GM12878 (cell line): ENCODE measurements around the gene ATXN1. TPM values are rescaled to one million over a fixed set of nuclear protein-coding genes. Genes with fewer than 3 reads are reported as not detected.

Source experiments
- ATAC-seq: fragments of 200-7000 bp; cut with Tn5 transposase; 3 replicates; pipeline ENCODE4 v1.9.1; 2020; ENCODE audit warnings: mild to moderate bottlenecking, moderate library complexity
- BruUV-seq: library from RNA; stranded (reverse); fragments of 400-500 nt; replicated peaks from 2 replicates; lab custom pipeline; 2021; lab: Mats Ljungman, UMichigan
- CTCF ChIA-PET: fragments of 300-600 bp; sonication (Branson Sonifier 250); formaldehyde crosslinking; extraction: SDS; loops from one replicate; lab custom pipeline; 2021; ENCODE audit warnings: inconsistent platforms; lab: Yijun Ruan, JAX
- POLR2A ChIA-PET: fragments of 350-600 bp; formaldehyde crosslinking; extraction: SDS; loops from one replicate; lab custom pipeline; 2021; ENCODE audit warnings: inconsistent platforms; lab: Charles Lee
- RAD21 ChIA-PET: fragments of 300-600 bp; sonication (Branson Sonifier 250); formaldehyde crosslinking; loops from one replicate; lab custom pipeline; 2023; ENCODE audit warnings: antibody characterized with exemption; ENCODE audit not compliant: unreplicated experiment; lab: Charles Lee
- SMC1A ChIA-PET: fragments of 300-600 bp; sonication (Branson Sonifier 250); formaldehyde crosslinking; loops from one replicate; lab custom pipeline; 2023; ENCODE audit not compliant: unreplicated experiment, uncharacterized antibody; lab: Charles Lee
- DNase-seq: peaks from one replicate; pipeline ENCODE4 v3.0.0-alpha.2; 2011; ENCODE audit warnings: low read depth, low spot score
- FAIRE-seq: peaks from 3 replicates; lab custom pipeline; 2011; peaks lifted over from hg19 to GRCh38; lab: Jason Lieb, UNC
- H2AFZ ChIP-seq: 2 replicates; pipeline ENCODE4 v1.6.0; 2011; ENCODE audit warnings: low read depth, low read length, control low read depth; ENCODE audit not compliant: control insufficient read depth
- H3K27ac ChIP-seq: 2 replicates; pipeline ENCODE4 v1.5.1; 2011; ENCODE audit warnings: control low read depth; ENCODE audit not compliant: control insufficient read depth, insufficient read depth
- H3K27me3 ChIP-seq, 2 experiments: replicated peaks in 1 of 2; 2 replicates each; pipeline versions ENCODE4 v1.6.0 to v1.6.1; 2011; ENCODE audit warnings: low read length in 1 of 2; ENCODE audit not compliant: control insufficient read depth in 2 of 2, insufficient read depth in 2 of 2
- H3K36me3 ChIP-seq, 2 experiments: 2 replicates each; pipeline ENCODE4 v1.5.1; 2011; ENCODE audit warnings: low read length in 1 of 2; ENCODE audit not compliant: control insufficient read depth in 2 of 2, insufficient read depth in 2 of 2
- H3K4me1 ChIP-seq: 2 replicates; pipeline ENCODE4 v1.6.1; 2011; ENCODE audit warnings: mild to moderate bottlenecking, low read length, moderate library complexity, mixed read lengths; ENCODE audit not compliant: control insufficient read depth, insufficient read depth
- H3K4me2 ChIP-seq: 2 replicates; pipeline ENCODE4 v1.6.0; 2011; ENCODE audit warnings: control low read depth; ENCODE audit not compliant: control insufficient read depth, insufficient read depth
- H3K4me3 ChIP-seq: fragments of 200-600 bp; sonication (generic); 2 replicates; pipeline ENCODE4 v1.5.1; 2016
- H3K79me2 ChIP-seq: 2 replicates; pipeline ENCODE4 v1.6.0; 2011; ENCODE audit warnings: low read length; ENCODE audit not compliant: control insufficient read depth, insufficient read depth
- H3K9ac ChIP-seq: 2 replicates; pipeline ENCODE4 v1.8.0; 2011; ENCODE audit warnings: low read length, control low read depth, mixed read lengths; ENCODE audit not compliant: control insufficient read depth, insufficient read depth
- H3K9me3 ChIP-seq: replicated peaks from 3 replicates; pipeline ENCODE4 v1.5.1; 2011; ENCODE audit warnings: mild to moderate bottlenecking, low read length; ENCODE audit not compliant: control insufficient read depth, insufficient read depth
- H4K20me1 ChIP-seq: 2 replicates; pipeline ENCODE4 v1.6.0; 2011; ENCODE audit not compliant: control insufficient read depth, insufficient read depth
- ASH2L ChIP-seq: fragments of 300-600, 200-600 bp; sonication (generic); IDR thresholded peaks from 2 replicates; pipeline ENCODE4 v1.6.1; 2017; ENCODE audit warnings: low read depth, mild to moderate bottlenecking, borderline replicate concordance
- ATF3 ChIP-seq: IDR thresholded peaks from 2 replicates; pipeline ENCODE4 v1.6.1; 2011; ENCODE audit warnings: low read depth, mild to moderate bottlenecking, low read length, moderate library complexity, borderline replicate concordance; ENCODE audit errors: extremely low read depth
- BCL11A ChIP-seq: IDR thresholded peaks from 2 replicates; pipeline ENCODE4 v1.6.1; 2011; ENCODE audit warnings: low read depth, low read length
- CHD1 ChIP-seq: IDR thresholded peaks from 2 replicates; pipeline ENCODE4 v1.6.1; 2012; ENCODE audit warnings: low read depth, low read length, improper control_type of control experiment
- ELK1 ChIP-seq: IDR thresholded peaks from 2 replicates; pipeline ENCODE4 v1.6.1; 2012; ENCODE audit warnings: low read depth, low read length, improper control_type of control experiment
- FOXK2 ChIP-seq: fragments of 450-650 bp; IDR thresholded peaks from 2 replicates; pipeline ENCODE4 v1.6.1; 2017; ENCODE audit warnings: mild to moderate bottlenecking, moderate library complexity
- GABPA ChIP-seq: IDR thresholded peaks from 2 replicates; pipeline ENCODE4 v1.6.1; 2014; ENCODE audit warnings: antibody characterized with exemption, low read depth, mild to moderate bottlenecking, inconsistent platforms
- IRF3 ChIP-seq: fragments of 450-650 bp; IDR thresholded peaks from 2 replicates; pipeline ENCODE4 v1.6.1; 2014; ENCODE audit warnings: mild to moderate bottlenecking
- MAX ChIP-seq: IDR thresholded peaks from 2 replicates; pipeline ENCODE4 v1.6.1; 2012; ENCODE audit warnings: low read depth, low read length, improper control_type of control experiment
- NFIC ChIP-seq: IDR thresholded peaks from 2 replicates; pipeline ENCODE4 v1.6.1; 2012; ENCODE audit warnings: low read depth, mild to moderate bottlenecking, inconsistent platforms, low read length, moderate library complexity
- PAX5 ChIP-seq: IDR thresholded peaks from 2 replicates; pipeline ENCODE4 v1.6.1; 2011; ENCODE audit warnings: low read depth, low read length, borderline replicate concordance
- PAX8 ChIP-seq: fragments of 450-650 bp; IDR thresholded peaks from 2 replicates; pipeline ENCODE4 v1.6.1; 2017; ENCODE audit warnings: mild to moderate bottlenecking, moderate library complexity
- PBX3 ChIP-seq: IDR thresholded peaks from 2 replicates; pipeline ENCODE4 v1.6.1; 2011; ENCODE audit warnings: mild to moderate bottlenecking, low read depth, low read length, moderate library complexity; ENCODE audit not compliant: insufficient replicate concordance
- POLR2A ChIP-seq: IDR thresholded peaks from 2 replicates; pipeline ENCODE4 v1.6.1; 2011; ENCODE audit warnings: low read depth, mild to moderate bottlenecking, low read length
- POU2F2 ChIP-seq: IDR thresholded peaks from 3 replicates; pipeline ENCODE4 v1.6.1; 2011; ENCODE audit warnings: low read depth, mild to moderate bottlenecking, low read length, borderline replicate concordance
- REST ChIP-seq: IDR thresholded peaks from 2 replicates; pipeline ENCODE4 v1.6.1; 2012; ENCODE audit warnings: mild to moderate bottlenecking, low read depth, low read length
- SMC3 ChIP-seq: IDR thresholded peaks from 2 replicates; pipeline ENCODE4 v1.6.1; 2011; ENCODE audit warnings: low read length, improper control_type of control experiment, borderline replicate concordance
- SUPT20H ChIP-seq: IDR thresholded peaks from 2 replicates; pipeline ENCODE4 v1.6.1; 2011; ENCODE audit warnings: low read depth, mild to moderate bottlenecking, low read length, moderate library complexity, borderline replicate concordance; ENCODE audit not compliant: control insufficient read depth
- WGBS: methylation state at CpG from one replicate; pipeline ENCODE4 v1.1.6; 2016; ENCODE audit warnings: low lambda C conversion rate; ENCODE audit not compliant: insufficient replicate concordance, insufficient coverage; ENCODE audit errors: missing lambda C conversion rate; 5-methylcytosine and 5-hydroxymethylcytosine counted together
- in situ Hi-C: fragments of 300-500 bp; cut with MboI; formaldehyde crosslinking; loops from 9 replicates; pipeline ENCODE4 v1.14.3; 2018; ENCODE audit warnings: mixed read lengths
- intact Hi-C: fragments of 100-400 bp; cut with micrococcal nuclease; formaldehyde crosslinking; loops from one replicate; pipeline ENCODE4 v1.14.2; 2022; ENCODE audit not compliant: unreplicated experiment
- polyA plus RNA-seq, 11 experiments: library from polyadenylated mRNA; depleted of rRNA in 4 of 11; unstranded in 6 of 11; stranded (reverse) in 5 of 11; fragments of >200 nt; fragmentation: Nextera tagmentation in 4 of 11; fragmentation: Illumina TruSeq in 1 of 11; extraction: Ambion mirVana in 4 of 11; extraction: Trizol in 1 of 11; gene quantifications; 1 replicate in 1 of 11; 2 replicates in 10 of 11; pipeline versions ENCODE4 v1.2.1 to v1.2.3, GENCODE V29; 2011 to 2016; ENCODE audit warnings: inconsistent platforms in 2 of 11, missing spikeins in 2 of 11, low read depth in 1 of 11
- total RNA-seq, 4 experiments: library from RNA; depleted of rRNA in 3 of 4; stranded (reverse); fragments of >200 nt in 3 of 4; fragmentation: Illumina TruSeq in 1 of 4; extraction: Trizol in 1 of 4; gene quantifications; 2 replicates each; pipeline versions ENCODE4 v1.2.1 to v1.2.3, GENCODE V29; 2013 to 2021

Gene ATXN1
- total and polyA plus RNA-seq, 10 of the 15 experiments (the other 5 are each of a cell fraction or from before 2014, with no cell fraction given), result 12.2 to 51.2 (median 20.5) TPM

GRCh38 chr6:16665992-16666391 lies 95.3 kb downstream of the ATXN1 start:
- Histone ChIP-seq H3K27ac (no peak overlapping the region), H3K4me3 (no peak overlapping the region), H3K36me3 (peaks cover 0 to 3% of the 10 kb centered on the region in 2 experiments; a peak in 2 of 4 replicates), H3K4me2 (no peak overlapping the region), H3K79me2 (no peaks in the 10 kb centered on the region), H2AFZ (no peak overlapping the region), H3K4me1 (peaks cover 20% of the 10 kb centered on the region), H3K9ac (no peak overlapping the region), H3K9me3 (peaks cover 7% of the 10 kb centered on the region; the same call in 2 of the 3 replicates), H3K27me3 (no peaks in the 10 kb centered on the region), H4K20me1 (no peaks in the 10 kb centered on the region)
- ChIA-PET POLR2A (no interaction called here), SMC1A (interaction anchor here (1.1 to 1.8 kb wide), 5 partner anchors 7 to 32 kb away, joined by 3 to 13 read pairs (median 3); no protein-coding TSS in a partner anchor), CTCF (interaction anchor here (1.7 kb wide), 1 partner anchor 65 kb away, joined by 3 read pairs; no protein-coding TSS in a partner anchor), RAD21 (interaction anchor here (1.4 to 1.7 kb wide), 3 partner anchors 34 to 172 kb away, joined by 3 to 5 read pairs (median 3); no protein-coding TSS in a partner anchor)
- ATAC-seq (no peak), DNase-seq (no peak), FAIRE-seq (no peak)
- in situ Hi-C loops, result no loop called here
- intact Hi-C loops, result no loop called here
- BruUV-seq, result no TSS peak
- WGBS, result 88% methylated on average over 2 of the region's 2 CpGs
- TF ChIP-seq PAX5 (no peak), REST (no peak), IRF3 (no peak), PAX8 (no peak), POLR2A (no peak), SMC3 (no peak), POU2F2 (no peak), FOXK2 (no peak), ELK1 (no peak), CHD1 (no peak), PBX3 (no peak), GABPA (no peak), SUPT20H (no peak), ATF3 (no peak), NFIC (no peak), ASH2L (no peak), BCL11A (no peak), MAX (no peak)
